ENCODE data around the gene SYT15B. TPM values are rescaled to one million over a fixed set of nuclear protein-coding genes. Genes with fewer than 3 reads are reported as not detected.
"Not testable (repeated sequence)": the region's sequence is repeated elsewhere in the genome, so short reads cannot be mapped to it uniquely, and the experiment has no call there.

Gene SYT15B
- 1.8 TPM for total RNA-seq
- long read RNA-seq, partial matches to known transcripts: 0 of 3 reads
- long read RNA-seq, other reads (novel, unspliced or antisense): 3 of 3 reads

GRCh38 chr10:47763554-47764175 is at the start of gene SYT15B:
Gene SYT15B (minus strand): TSS chr10:47763592. CDS start chr10:47762640, 952 bp downstream.
- intact Hi-C loops (cut with micrococcal nuclease); DNase-seq; ATAC-seq: not testable (repeated sequence)

DNA sequence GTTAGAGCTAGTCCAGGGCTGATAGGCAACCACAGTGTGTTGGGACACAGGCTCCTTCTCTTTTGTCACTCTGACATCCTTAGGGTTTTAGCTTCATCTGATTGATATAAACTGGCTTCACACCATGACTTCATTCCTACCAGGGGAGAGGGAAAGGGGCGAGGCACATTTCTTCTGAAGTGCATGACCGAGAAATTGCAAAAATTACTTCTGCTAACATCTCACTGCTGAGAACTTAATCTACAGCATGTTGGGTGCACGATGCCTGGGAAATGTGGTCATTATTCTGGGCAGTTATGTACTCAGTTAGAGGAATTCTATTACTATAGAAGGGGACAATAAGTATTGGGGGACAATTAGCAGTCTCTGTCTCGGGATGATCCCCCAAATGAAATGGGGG is 16.2 kb upstream of the SYT15B start:
- DNase-seq; intact Hi-C loops (cut with micrococcal nuclease); ATAC-seq: not testable (repeated sequence)

DNA sequence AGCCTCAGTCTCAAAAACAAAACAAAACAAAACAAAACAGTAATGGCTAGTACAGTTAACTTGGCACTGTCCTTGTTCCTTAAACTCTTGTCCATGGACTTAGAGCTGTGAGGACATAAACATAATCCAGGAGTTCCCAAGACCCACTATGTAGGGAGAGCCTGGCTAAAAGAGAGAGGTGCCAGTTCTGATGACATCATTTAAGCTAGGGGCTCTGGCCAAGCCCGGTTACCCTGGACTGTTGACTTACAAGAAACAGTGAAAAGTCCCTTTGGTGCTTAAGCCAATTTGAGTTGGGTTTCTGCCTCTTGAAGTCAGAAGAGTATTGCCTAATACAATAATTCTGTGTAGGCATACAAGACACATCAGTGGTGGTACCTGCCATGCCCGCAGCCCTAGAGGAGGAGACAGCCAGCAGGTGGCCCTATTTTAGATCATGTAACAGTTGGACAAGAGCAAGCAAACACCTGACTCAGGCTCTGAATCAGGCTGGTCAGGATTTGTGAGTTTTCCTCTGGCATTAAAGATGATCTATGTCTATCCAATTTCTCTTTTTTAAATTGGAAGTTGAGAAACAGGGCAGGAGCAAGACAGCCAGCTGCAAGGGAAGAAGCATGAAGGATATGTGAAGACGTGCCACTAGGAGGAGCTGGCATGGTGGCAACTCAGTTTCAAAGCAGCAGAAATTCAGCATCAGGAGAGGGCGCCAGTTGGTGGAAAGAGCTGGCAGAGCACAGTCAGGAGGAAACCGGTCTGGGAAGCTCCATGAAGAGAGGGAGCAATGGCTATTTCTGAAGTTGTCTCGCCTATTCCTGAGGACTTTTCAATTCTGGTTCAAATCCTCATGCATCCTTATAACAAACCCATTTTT is 12.2 kb upstream of the SYT15B start:
- intact Hi-C loops (cut with micrococcal nuclease): not testable (repeated sequence)
- DNase-seq (peak; percentile 37), ATAC-seq (peak; percentile 86)

GRCh38 chr10:47770745-47771144 is 7.4 kb upstream of the SYT15B start:
- intact Hi-C loops (cut with micrococcal nuclease); ATAC-seq: not testable (repeated sequence)

GRCh38 chr10:47768578-47769115 is 5.3 kb upstream of the SYT15B start:
- ATAC-seq: peak; percentile 21
- DNase-seq; intact Hi-C loops (cut with micrococcal nuclease): not testable (repeated sequence)

More at GRCh38 chr10:47770745-47771144, 7.4 kb upstream of the SYT15B start:
- DNase-seq: not testable (repeated sequence)

DNA sequence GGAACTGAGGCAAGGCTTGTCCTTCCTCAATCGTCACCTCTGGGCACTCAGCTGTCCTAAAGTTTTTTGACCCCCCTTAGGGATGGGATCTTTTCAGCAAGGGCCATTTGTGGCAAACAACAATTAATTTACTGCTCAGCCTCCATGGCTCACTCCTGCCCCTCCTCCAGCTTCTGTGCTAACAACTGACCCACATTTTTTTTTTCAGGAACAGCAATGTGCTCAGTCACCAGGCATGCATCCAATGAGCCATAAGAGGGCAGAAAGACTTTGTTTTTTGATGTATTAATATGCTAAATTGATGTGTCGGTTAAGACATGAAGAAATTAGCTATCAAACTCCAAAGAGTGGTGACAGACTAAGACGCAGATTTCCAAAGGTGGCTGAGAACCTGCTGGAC is 4.7 kb upstream of the SYT15B start:
- ATAC-seq; intact Hi-C loops (cut with micrococcal nuclease); DNase-seq: not testable (repeated sequence)

DNA sequence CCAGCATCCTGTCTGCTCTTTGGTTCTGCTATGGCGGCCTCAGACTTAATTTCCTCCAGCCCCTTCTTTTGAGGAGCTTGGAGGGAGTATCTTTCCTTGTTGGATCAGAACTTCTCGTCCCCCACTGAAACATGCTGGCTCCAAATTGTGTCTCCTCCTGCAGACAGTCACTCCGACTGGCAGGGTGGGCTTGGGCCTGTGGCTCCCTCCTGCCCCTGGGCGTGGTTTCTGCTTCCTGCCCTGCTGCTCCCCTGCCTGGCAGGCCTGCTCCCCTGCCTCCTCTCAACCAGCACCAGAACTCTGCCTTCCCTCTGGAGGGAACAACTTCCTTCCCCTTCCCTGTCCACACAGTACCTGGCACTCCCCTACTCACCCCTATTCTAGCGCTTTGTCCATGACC is 3.8 kb upstream of the SYT15B start:
- ATAC-seq; intact Hi-C loops (cut with micrococcal nuclease); DNase-seq: not testable (repeated sequence)

DNA sequence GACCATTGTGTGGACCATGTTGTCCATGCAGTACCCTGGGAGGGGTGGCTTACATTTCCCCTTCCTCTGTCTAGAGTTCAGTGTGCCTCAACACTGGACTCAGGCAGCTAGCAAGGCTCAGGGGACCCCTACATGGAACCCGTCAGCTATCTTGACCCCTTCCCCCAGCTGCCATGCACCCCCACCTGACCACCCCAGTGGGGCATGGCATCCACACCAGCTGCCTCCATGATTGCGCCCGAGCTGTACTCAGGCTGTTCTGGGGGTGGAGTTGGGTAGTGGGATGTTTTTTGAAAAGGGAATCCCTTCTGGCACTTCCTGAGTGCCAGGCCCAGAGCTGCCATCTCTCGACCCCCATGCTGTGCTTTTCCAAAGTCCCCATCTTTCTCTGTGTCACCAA is 1.8 kb upstream of the SYT15B start:
- ATAC-seq; DNase-seq; intact Hi-C loops (cut with micrococcal nuclease): not testable (repeated sequence)

- peak; percentile 47 for ATAC-seq
- intact Hi-C loops (cut with micrococcal nuclease): not testable (repeated sequence)
- DNase-seq: peak; percentile 22
Measured at GRCh38 chr10:47762674-47763553, 478 bp downstream of the SYT15B start.

GRCh38 chr10:47758855-47759254 is 4.5 kb downstream of the SYT15B start:
- ATAC-seq; DNase-seq; intact Hi-C loops (cut with micrococcal nuclease): not testable (repeated sequence)

DNA sequence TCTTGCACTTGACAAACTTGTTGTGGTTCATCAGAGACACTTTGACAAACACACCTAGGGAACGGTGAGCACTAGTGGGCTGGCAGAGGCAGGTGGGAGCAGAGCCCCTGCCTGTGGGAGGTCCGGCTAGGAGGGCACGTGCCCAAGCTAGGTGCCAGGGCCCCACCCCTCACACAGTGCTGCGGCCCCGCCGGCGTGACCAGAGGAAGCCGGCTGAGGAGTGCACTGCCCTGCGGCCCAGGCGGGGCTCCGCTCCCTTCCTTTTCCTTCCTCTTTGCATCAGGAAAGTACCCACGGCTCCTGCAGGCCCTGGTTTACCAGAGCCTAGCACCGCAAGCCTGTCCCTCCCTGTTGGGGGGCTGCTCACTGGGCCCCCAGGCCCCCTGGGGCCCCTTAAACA is 7.2 kb downstream of the SYT15B start:
- DNase-seq; intact Hi-C loops (cut with micrococcal nuclease): not testable (repeated sequence)
- ATAC-seq: peak; percentile 42

- peak; percentile 77 for ATAC-seq
- DNase-seq; intact Hi-C loops (cut with micrococcal nuclease): not testable (repeated sequence)
Measured at GRCh38 chr10:47753871-47754270, 9.5 kb downstream of the SYT15B start.

- intact Hi-C loops (cut with micrococcal nuclease); DNase-seq; ATAC-seq: not testable (repeated sequence)
Measured at GRCh38 chr10:47753176-47753575, 10.2 kb downstream of the SYT15B start.

GRCh38 chr10:47751821-47752220 is 11.6 kb downstream of the SYT15B start:
- ATAC-seq; intact Hi-C loops (cut with micrococcal nuclease); DNase-seq: not testable (repeated sequence)

GRCh38 chr10:47750360-47750759 is 13.0 kb downstream of the SYT15B start:
- DNase-seq; intact Hi-C loops (cut with micrococcal nuclease): not testable (repeated sequence)

DNA sequence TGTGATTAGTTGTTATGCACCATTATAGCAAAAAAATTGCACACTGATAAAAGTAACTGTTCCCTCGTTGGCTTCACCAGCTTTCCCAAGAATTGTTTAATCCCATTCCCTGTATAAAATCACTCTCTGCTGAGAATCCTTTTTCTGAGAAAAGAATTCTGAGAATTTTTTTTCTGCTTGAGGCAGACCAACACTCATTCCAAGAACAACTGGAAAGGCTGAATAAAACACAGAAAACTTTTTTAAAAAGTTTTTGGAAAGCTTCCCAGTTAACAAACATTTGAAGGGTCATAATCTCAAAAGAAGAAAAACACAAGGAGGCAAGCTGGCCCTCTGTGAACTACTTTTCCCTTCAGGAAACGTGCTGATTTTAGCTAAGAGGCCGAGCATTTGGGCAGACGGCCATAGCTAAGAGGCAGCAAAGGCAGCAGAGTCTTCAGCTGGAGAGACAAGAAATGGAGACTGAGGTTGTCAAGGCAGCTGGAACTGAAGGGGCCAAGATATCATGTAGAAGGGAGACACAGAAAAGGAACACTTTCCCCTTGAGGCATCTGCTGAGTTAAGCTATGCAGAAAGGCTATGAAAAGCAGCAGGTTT is 16.5 kb downstream of the SYT15B start:
- intact Hi-C loops (cut with micrococcal nuclease); DNase-seq: not testable (repeated sequence)
- ATAC-seq: peak; percentile 79

More at GRCh38 chr10:47750360-47750759, 13.0 kb downstream of the SYT15B start:
- ATAC-seq: not testable (repeated sequence)

- peak; percentile 21 for ATAC-seq
- DNase-seq; intact Hi-C loops (cut with micrococcal nuclease): not testable (repeated sequence)
Measured at GRCh38 chr10:47744881-47745280, 18.5 kb downstream of the SYT15B start.
